B cell (primary cell): Measurements from ENCODE around the gene IFT122. TPM values are rescaled to one million over a fixed set of nuclear protein-coding genes. Genes with fewer than 3 reads are reported as not detected.

ENCODE experiments used
- ATAC-seq: fragments of 200-7000 bp; cut with Tn5 transposase; one replicate; pipeline ENCODE4 v1.10.0; 2021; ENCODE audit warnings: low read depth, mild to moderate bottlenecking, moderate number of reproducible peaks, moderate library complexity
- CTCF ChIA-PET: fragments of 350-600 bp; sonication (Branson Sonifier 250); formaldehyde crosslinking; loops from one replicate; lab custom pipeline; 2021; ENCODE audit warnings: antibody characterized with exemption, inconsistent platforms; lab: Charles Lee
- POLR2A ChIA-PET: fragments of 350-600 bp; sonication (Branson Sonifier 250); formaldehyde crosslinking; loops from one replicate; lab custom pipeline; 2021; ENCODE audit warnings: antibody characterized with exemption; lab: Charles Lee
- DNase-seq: peaks from one replicate; pipeline ENCODE4 v3.0.0; 2013
- H2AFZ ChIP-seq: 2 replicates; pipeline ENCODE4 v1.6.1; 2012; ENCODE audit warnings: mild to moderate bottlenecking, low read depth, low read length; ENCODE audit not compliant: insufficient read depth, poor library complexity, severe bottlenecking
- H3K27ac ChIP-seq, 2 donors: 1 replicate in 1 of 2; 2 replicates in 1 of 2; pipeline ENCODE4 v1.5.1; 2012 to 2013; ENCODE audit warnings: low read length in 2 of 2, mild to moderate bottlenecking in 2 of 2, moderate library complexity in 1 of 2
- H3K27me3 ChIP-seq, 4 experiments: fragments of 200-600 bp in 1 of 4; sonication (generic) in 1 of 4; replicated peaks in 1 of 4; 1 replicate in 2 of 4; 2 replicates in 2 of 4; pipeline versions ENCODE4 v1.6.1 to v1.7.0; 2013 to 2016; ENCODE audit warnings: low read length in 3 of 4, mild to moderate bottlenecking in 2 of 4, mixed read lengths in 1 of 4, moderate library complexity in 1 of 4; ENCODE audit not compliant: insufficient read depth in 4 of 4, control insufficient read depth in 3 of 4; ENCODE audit errors: control extremely low read depth in 1 of 4
- H3K36me3 ChIP-seq, 2 experiments: replicated peaks in 1 of 2; 1 replicate in 1 of 2; 2 replicates in 1 of 2; pipeline versions ENCODE4 v1.6.1 to v1.7.1; 2013; ENCODE audit warnings: low read length in 1 of 2; ENCODE audit not compliant: insufficient read depth in 2 of 2, control insufficient read depth in 1 of 2; ENCODE audit errors: control extremely low read depth in 1 of 2, extremely low read depth in 1 of 2
- H3K4me1 ChIP-seq, 2 donors: fragments of 200-600 bp in 1 of 2; sonication (generic) in 1 of 2; 1 replicate in 1 of 2; 2 replicates in 1 of 2; pipeline versions ENCODE4 v1.5.1 to v1.6.1; 2013 to 2017; ENCODE audit warnings: low read length in 2 of 2; ENCODE audit not compliant: control insufficient read depth in 2 of 2, insufficient read depth in 2 of 2
- H3K4me2 ChIP-seq: replicated peaks from 2 replicates; pipeline ENCODE3; 2012; ENCODE audit warnings: mild to moderate bottlenecking, low read depth, low read length; ENCODE audit not compliant: poor library complexity, severe bottlenecking
- H3K4me3 ChIP-seq, 5 experiments: fragments of 200-600 bp in 1 of 5; sonication (generic) in 1 of 5; 1 replicate in 3 of 5; 2 replicates in 2 of 5; pipeline versions ENCODE4 v1.5.1 to v1.7.0; 2011 to 2016; ENCODE audit warnings: low read length in 4 of 5, mild to moderate bottlenecking in 4 of 5, low read depth in 2 of 5, control low read depth in 1 of 5, moderate library complexity in 1 of 5; ENCODE audit not compliant: insufficient read depth in 1 of 5; ENCODE audit errors: control extremely low read depth in 1 of 5, extremely low read depth in 1 of 5
- H3K79me2 ChIP-seq: fragments of 200-600 bp; sonication (generic); one replicate; pipeline ENCODE4 v1.6.0; 2016; ENCODE audit warnings: low read length; ENCODE audit not compliant: control insufficient read depth, insufficient read depth
- H3K9ac ChIP-seq: fragments of 200-600 bp; sonication (generic); 2 replicates; pipeline ENCODE4 v1.6.1; 2017; ENCODE audit warnings: mild to moderate bottlenecking, low read length, moderate library complexity
- H3K9me3 ChIP-seq, 3 donors: one replicate each; pipeline versions ENCODE4 v1.6.1 to v1.7.1; 2013; ENCODE audit warnings: low read length in 2 of 3; ENCODE audit not compliant: control insufficient read depth in 2 of 3, insufficient read depth in 1 of 3; ENCODE audit errors: control extremely low read depth in 1 of 3
- H4K20me1 ChIP-seq: 2 replicates; pipeline ENCODE4 v1.6.0; 2012; ENCODE audit warnings: mild to moderate bottlenecking, low read length; ENCODE audit not compliant: insufficient read depth, control insufficient read depth, poor library complexity, severe bottlenecking
- H3K27ac Mint-ChIP-seq: one replicate; pipeline ENCODE4 v1.8.0; 2021; ENCODE audit warnings: mixed read lengths
- H3K27me3 Mint-ChIP-seq: one replicate; pipeline ENCODE4 v1.8.0; 2021; ENCODE audit warnings: mixed read lengths
- H3K4me1 Mint-ChIP-seq: one replicate; pipeline ENCODE4 v1.8.0; 2021; ENCODE audit warnings: mixed read lengths
- H3K4me3 Mint-ChIP-seq: one replicate; pipeline ENCODE4 v1.8.0; 2021; ENCODE audit warnings: mixed read lengths
- H3K9me3 Mint-ChIP-seq: one replicate; pipeline ENCODE4 v1.8.0; 2022; ENCODE audit warnings: mixed read lengths; ENCODE audit not compliant: insufficient read depth
- CTCF ChIP-seq: fragments of 200-600 bp; IDR thresholded peaks from one replicate; pipeline ENCODE4 v1.8.0; 2022; ENCODE audit warnings: antibody characterized with exemption, mild to moderate bottlenecking
- EZH2 ChIP-seq: IDR thresholded peaks from 2 replicates; pipeline ENCODE4 v1.6.1; 2012; ENCODE audit warnings: borderline replicate concordance, low read depth, mild to moderate bottlenecking, moderate library complexity, low read length; ENCODE audit not compliant: insufficient read depth, poor library complexity, severe bottlenecking
- WGBS: methylation state at CpG from one replicate; pipeline ENCODE4 v1.1.5; 2013; ENCODE audit warnings: missing lambda C conversion rate; ENCODE audit not compliant: insufficient coverage; 5-methylcytosine and 5-hydroxymethylcytosine counted together
- intact Hi-C: fragments of 100-400 bp; cut with micrococcal nuclease; formaldehyde crosslinking; loops from one replicate; pipeline ENCODE4 v1.10.0; 2022
- polyA plus RNA-seq: library from polyadenylated mRNA; depleted of rRNA; stranded (reverse); fragments of >200 nt; gene quantifications from 2 replicates; pipeline ENCODE4 v1.2.3, GENCODE V29; 2012
- total RNA-seq, 2 donors: library from RNA; stranded (reverse); fragments of 120-200 nt in 1 of 2; gene quantifications; 1 replicate in 1 of 2; 2 replicates in 1 of 2; pipeline versions ENCODE4 v1.2.3 to v1.2.4, GENCODE V29; 2013 to 2022

The IFT122 gene
- total and polyA plus RNA-seq, 2 donors (not counting 1 experiment from before 2014, with no cell fraction given) = 14.0 to 34.3 TPM

DNA sequence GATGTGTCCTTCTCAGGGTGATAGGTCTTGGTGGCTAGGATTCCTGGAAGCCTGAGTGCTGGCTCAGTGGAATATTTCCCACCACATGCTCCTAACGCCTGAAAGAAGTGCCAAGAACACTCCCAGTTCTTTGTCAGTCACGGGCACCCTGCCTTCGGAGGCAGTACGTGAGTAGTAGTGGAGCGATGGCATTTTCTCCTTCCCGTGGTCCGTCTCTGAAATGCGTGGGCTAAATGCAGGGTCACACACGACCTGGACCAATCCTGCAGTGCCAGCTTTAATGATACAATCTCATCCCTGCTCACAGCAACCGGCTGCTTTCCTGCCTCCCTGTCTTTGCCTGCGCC, 117.5 kb downstream of the IFT122 start:
- H3K27me3 ChIP-seq = peaks cover 0 to 34% (median 2%) of the 10 kb centered on the region in 4 experiments
- CTCF ChIA-PET = interaction anchor here (1.3 kb wide), 1 partner anchor 9 kb away, joined by 3 read pairs; no protein-coding TSS in a partner anchor
- H3K4me3 ChIP-seq = no peak overlapping the region
- H3K36me3 ChIP-seq = no peaks in the 10 kb centered on the region
- no peak overlapping the region for H3K9ac ChIP-seq
- Mint-ChIP-seq H3K4me3 (no peak overlapping the region), H3K27me3 (peaks cover 16% of the 10 kb centered on the region), H3K4me1 (peaks cover 11% of the 10 kb centered on the region), H3K9me3 (no peaks in the 10 kb centered on the region), H3K27ac (no peak overlapping the region)
- no peak overlapping the region for H2AFZ ChIP-seq
- H3K9me3 ChIP-seq = no peaks in the 10 kb centered on the region
- peaks cover 0 to 5% of the 10 kb centered on the region in 2 donors for H3K4me1 ChIP-seq
- H3K79me2 ChIP-seq = no peaks in the 10 kb centered on the region
- intact Hi-C loops = no loop called here
- H4K20me1 ChIP-seq = no peaks in the 10 kb centered on the region
- no peak overlapping the region for H3K27ac ChIP-seq
- DNase-seq (no peak), ATAC-seq (no peak)
- POLR2A ChIA-PET = interaction anchor here (1.1 kb wide), 1 partner anchor 19 kb away, joined by 4 read pairs; no protein-coding TSS in a partner anchor
- TF ChIP-seq EZH2 (no peak), CTCF (no peak)
- H3K4me2 ChIP-seq = no peak overlapping the region
- 86% methylated on average over 11 of the region's 11 CpGs for WGBS

GRCh38 chr3:129558081-129558771, 118.2 kb downstream of the IFT122 start:
- Histone ChIP-seq H3K9ac (no peak overlapping the region), H3K9me3 (no peaks in the 10 kb centered on the region), H2AFZ (no peak overlapping the region), H3K4me1 (peaks cover 0 to 5% of the 10 kb centered on the region in 2 donors), H4K20me1 (no peaks in the 10 kb centered on the region), H3K27me3 (peaks cover 0 to 34% (median 2%) of the 10 kb centered on the region in 4 experiments), H3K4me3 (no peak overlapping the region), H3K36me3 (no peaks in the 10 kb centered on the region), H3K27ac (no peak overlapping the region), H3K79me2 (no peaks in the 10 kb centered on the region), H3K4me2 (no peak overlapping the region)
- ATAC-seq (no peak), DNase-seq (no peak)
- Mint-ChIP-seq H3K27me3 (peaks cover 11% of the 10 kb centered on the region), H3K27ac (peak overlapping the region; percentile 32), H3K9me3 (no peaks in the 10 kb centered on the region), H3K4me3 (no peak overlapping the region), H3K4me1 (peaks cover 11% of the 10 kb centered on the region)
- ChIA-PET CTCF (interaction anchor here (1.3 kb wide), 1 partner anchor 9 kb away, joined by 3 read pairs; no protein-coding TSS in a partner anchor), POLR2A (interaction anchor here (1.1 kb wide), 1 partner anchor 18 kb away, joined by 4 read pairs; no protein-coding TSS in a partner anchor)
- no peak for TF ChIP-seq EZH2
- TF ChIP-seq CTCF = no peak
- intact Hi-C loops = no loop called here
- 68% methylated on average over 15 of the region's 15 CpGs for WGBS
